Ovary (tissue), 9 donors: ENCODE results near the gene KIF2A. TPM values are rescaled to one million over a fixed set of nuclear protein-coding genes. Genes with fewer than 3 reads are reported as not detected.

Source experiments
- DNase-seq, 5 donors: peaks; one replicate each; pipeline ENCODE4 v3.0.0-alpha.2; 2019 to 2020
- H3K27ac ChIP-seq, 2 donors: fragments of 200-600 bp; one replicate each; pipeline versions ENCODE4 v1.5.1 to v1.8.0; 2019 to 2022
- H3K27me3 ChIP-seq: fragments of 200-600 bp; one replicate; pipeline ENCODE4 v1.8.0; 2022
- H3K36me3 ChIP-seq: fragments of 200-600 bp; sonication (generic); one replicate; pipeline ENCODE4 v1.5.1; 2019
- H3K4me1 ChIP-seq: one replicate; pipeline ENCODE4 v1.8.1; 2013; ENCODE audit warnings: mild to moderate bottlenecking, moderate library complexity; ENCODE audit not compliant: insufficient read depth
- H3K4me3 ChIP-seq: fragments of 200-600 bp; sonication (generic); one replicate; pipeline ENCODE4 v1.5.1; 2017
- H3K9me3 ChIP-seq, 2 donors: fragments of 200-600 bp in 1 of 2; sonication (generic) in 1 of 2; one replicate each; pipeline versions ENCODE4 v1.5.1 to v1.8.1; 2013 to 2019; ENCODE audit warnings: mild to moderate bottlenecking in 1 of 2, moderate library complexity in 1 of 2
- EP300 ChIP-seq: sonication (generic); formaldehyde crosslinking; IDR thresholded peaks from one replicate; pipeline ENCODE4 v1.6.1; 2017; ENCODE audit warnings: antibody characterized with exemption
- POLR2A ChIP-seq: fragments of 450-650 bp; IDR thresholded peaks from one replicate; pipeline ENCODE4 v1.6.1; 2017; ENCODE audit warnings: antibody characterized with exemption, mild to moderate bottlenecking, moderate library complexity
- WGBS, 3 donors: extraction: QIAGEN DNeasy Blood & Tissue Kit in 1 of 3; methylation state at CpG; one replicate each; pipeline versions ENCODE4 v1.1.5 to v1.1.7; 2013 to 2017; 5-methylcytosine and 5-hydroxymethylcytosine counted together
- intact Hi-C, 4 donors: fragments of 100-400 bp; cut with DNase I; formaldehyde crosslinking; loops; one replicate each; pipeline versions ENCODE4 v1.11.0 to v1.15.1; 2022 to 2023
- polyA plus RNA-seq, 2 donors: library from polyadenylated mRNA; stranded (reverse); fragments of 200-250 nt in 1 of 2; fragments of 350-450 nt in 1 of 2; fragmentation: Illumina TruSeq in 1 of 2; extraction: RNeasy Lipid Tissue Mini Kit (QIAGEN cat#74804) in 1 of 2; gene quantifications; one replicate each; pipeline ENCODE4 v1.2.3, GENCODE V29; 2013 to 2014
- total RNA-seq, 7 donors: library from RNA; depleted of rRNA in 2 of 7; stranded (reverse); fragments of >200 nt in 2 of 7; fragmentation: NEBNext Ultra II Directional in 3 of 7; extraction: Animal tissue kit (Norgen Biotek cat#: 25700) in 3 of 7; gene quantifications; one replicate each; pipeline versions ENCODE4 v1.1.0 to v1.2.4, GENCODE V29; 2016 to 2023
- TF ChIP-seq, protein P1 (sequence below), 3 donors: fragments of 450-650 bp in 2 of 3; fragments of 200-600 bp in 1 of 3; IDR thresholded peaks; one replicate each; pipeline versions ENCODE4 v1.5.1 to v1.8.0; 2016 to 2022; ENCODE audit warnings: antibody characterized with exemption in 3 of 3, mild to moderate bottlenecking in 1 of 3
- donor health status: DM: no; HTN: no; CAD: no; lungs with moderate emphysema.
- donor health status: DM: no; HTN: no; CAD: no.
- donor health status: Bipolar disorder and iron deficiency.
- donor health status: DM: yes; HTN: yes; CAD: no.
- donor health status: DM: no; HTN: no; CAD: no.
- donor health status: DM: yes; HTN: yes; CAD: no.

The KIF2A gene
- total and polyA plus RNA-seq, 9 donors: 8.0 to 39.1 (median 30.1) TPM

DNA sequence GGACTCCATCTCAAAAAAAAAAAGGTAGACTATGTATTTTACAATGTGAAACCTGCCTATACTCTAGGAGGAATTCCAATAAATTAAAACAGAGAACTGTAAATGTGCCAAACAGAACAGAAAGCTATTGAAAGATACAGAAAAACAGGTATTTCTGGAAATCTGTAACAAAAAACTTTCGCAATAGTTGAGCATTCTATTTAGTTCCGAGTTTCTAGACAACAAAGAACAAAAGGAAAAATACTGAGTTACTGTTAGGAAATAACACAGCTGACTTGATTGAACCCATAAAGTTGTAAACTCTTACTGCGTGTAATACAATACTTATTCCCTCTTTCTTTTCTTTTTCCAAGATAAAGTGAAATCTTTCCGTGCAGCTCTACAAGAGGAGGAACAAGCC is 79.1 kb downstream of the KIF2A start:
- DNase-seq: no peak
- intact Hi-C loops: no loop called here
- TF ChIP-seq POLR2A (no peak), EP300 (no peak)
- TF ChIP-seq, protein P1, sequence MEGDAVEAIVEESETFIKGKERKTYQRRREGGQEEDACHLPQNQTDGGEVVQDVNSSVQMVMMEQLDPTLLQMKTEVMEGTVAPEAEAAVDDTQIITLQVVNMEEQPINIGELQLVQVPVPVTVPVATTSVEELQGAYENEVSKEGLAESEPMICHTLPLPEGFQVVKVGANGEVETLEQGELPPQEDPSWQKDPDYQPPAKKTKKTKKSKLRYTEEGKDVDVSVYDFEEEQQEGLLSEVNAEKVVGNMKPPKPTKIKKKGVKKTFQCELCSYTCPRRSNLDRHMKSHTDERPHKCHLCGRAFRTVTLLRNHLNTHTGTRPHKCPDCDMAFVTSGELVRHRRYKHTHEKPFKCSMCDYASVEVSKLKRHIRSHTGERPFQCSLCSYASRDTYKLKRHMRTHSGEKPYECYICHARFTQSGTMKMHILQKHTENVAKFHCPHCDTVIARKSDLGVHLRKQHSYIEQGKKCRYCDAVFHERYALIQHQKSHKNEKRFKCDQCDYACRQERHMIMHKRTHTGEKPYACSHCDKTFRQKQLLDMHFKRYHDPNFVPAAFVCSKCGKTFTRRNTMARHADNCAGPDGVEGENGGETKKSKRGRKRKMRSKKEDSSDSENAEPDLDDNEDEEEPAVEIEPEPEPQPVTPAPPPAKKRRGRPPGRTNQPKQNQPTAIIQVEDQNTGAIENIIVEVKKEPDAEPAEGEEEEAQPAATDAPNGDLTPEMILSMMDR (IDR thresholded peaks at IDR 0.05): no peak
- Histone ChIP-seq H3K4me3 (no peak overlapping the region), H3K9me3 (no peaks in the 10 kb centered on the region), H3K27me3 (no peaks in the 10 kb centered on the region), H3K4me1 (no peaks in the 10 kb centered on the region), H3K36me3 (no peaks in the 10 kb centered on the region), H3K27ac (no peak overlapping the region)
- WGBS, 3 donors: 78 to 95% (median 93%) methylated on average over 4 of the region's 4 CpGs

GRCh38 chr5:62385816-62386400 is 79.9 kb downstream of the KIF2A start:
- no peak for DNase-seq
- TF ChIP-seq EP300 (no peak), POLR2A (no peak)
- TF ChIP-seq, protein P1 (IDR thresholded peaks at IDR 0.05): no peak
- H3K4me3 ChIP-seq: no peak overlapping the region
- WGBS, 3 donors: 76 to 92% (median 86%) methylated on average over 2 of the region's 2 CpGs
- intact Hi-C loops: no loop called here
- no peaks in the 10 kb centered on the region for H3K27me3 ChIP-seq
- no peaks in the 10 kb centered on the region for H3K4me1 ChIP-seq
- H3K36me3 ChIP-seq: no peaks in the 10 kb centered on the region
- no peak overlapping the region for H3K27ac ChIP-seq
- no peaks in the 10 kb centered on the region for H3K9me3 ChIP-seq

GRCh38 chr5:62386824-62387223 is 80.8 kb downstream of the KIF2A start:
- no peak overlapping the region for H3K27ac ChIP-seq
- intact Hi-C loops: no loop called here
- TF ChIP-seq POLR2A (no peak), EP300 (no peak)
- TF ChIP-seq, protein P1 (IDR thresholded peaks at IDR 0.05): no peak
- DNase-seq: no peak
- H3K9me3 ChIP-seq: no peaks in the 10 kb centered on the region
- no peaks in the 10 kb centered on the region for H3K4me1 ChIP-seq
- H3K27me3 ChIP-seq: no peaks in the 10 kb centered on the region
- no peaks in the 10 kb centered on the region for H3K36me3 ChIP-seq
- H3K4me3 ChIP-seq: no peak overlapping the region

GRCh38 chr5:62395210-62395950 is 89.4 kb downstream of the KIF2A start:
- DNase-seq: no peak
- Histone ChIP-seq H3K36me3 (no peaks in the 10 kb centered on the region), H3K4me1 (no peaks in the 10 kb centered on the region), H3K9me3 (no peaks in the 10 kb centered on the region), H3K27me3 (no peaks in the 10 kb centered on the region), H3K4me3 (no peak overlapping the region), H3K27ac (no peak overlapping the region)
- intact Hi-C loops: no loop called here
- WGBS, 3 donors: 87 to 93% (median 89%) methylated on average over 5 of the region's 5 CpGs
- TF ChIP-seq POLR2A: no peak
- TF ChIP-seq, protein P1 (IDR thresholded peaks at IDR 0.05): no peak
- TF ChIP-seq EP300: no peak
